Measurements from ENCODE around the gene LIPT1.
"Not testable (repeated sequence)": the region's sequence is repeated elsewhere in the genome, so short reads cannot be mapped to it uniquely, and the experiment has no call there.

The LIPT1 gene

DNA sequence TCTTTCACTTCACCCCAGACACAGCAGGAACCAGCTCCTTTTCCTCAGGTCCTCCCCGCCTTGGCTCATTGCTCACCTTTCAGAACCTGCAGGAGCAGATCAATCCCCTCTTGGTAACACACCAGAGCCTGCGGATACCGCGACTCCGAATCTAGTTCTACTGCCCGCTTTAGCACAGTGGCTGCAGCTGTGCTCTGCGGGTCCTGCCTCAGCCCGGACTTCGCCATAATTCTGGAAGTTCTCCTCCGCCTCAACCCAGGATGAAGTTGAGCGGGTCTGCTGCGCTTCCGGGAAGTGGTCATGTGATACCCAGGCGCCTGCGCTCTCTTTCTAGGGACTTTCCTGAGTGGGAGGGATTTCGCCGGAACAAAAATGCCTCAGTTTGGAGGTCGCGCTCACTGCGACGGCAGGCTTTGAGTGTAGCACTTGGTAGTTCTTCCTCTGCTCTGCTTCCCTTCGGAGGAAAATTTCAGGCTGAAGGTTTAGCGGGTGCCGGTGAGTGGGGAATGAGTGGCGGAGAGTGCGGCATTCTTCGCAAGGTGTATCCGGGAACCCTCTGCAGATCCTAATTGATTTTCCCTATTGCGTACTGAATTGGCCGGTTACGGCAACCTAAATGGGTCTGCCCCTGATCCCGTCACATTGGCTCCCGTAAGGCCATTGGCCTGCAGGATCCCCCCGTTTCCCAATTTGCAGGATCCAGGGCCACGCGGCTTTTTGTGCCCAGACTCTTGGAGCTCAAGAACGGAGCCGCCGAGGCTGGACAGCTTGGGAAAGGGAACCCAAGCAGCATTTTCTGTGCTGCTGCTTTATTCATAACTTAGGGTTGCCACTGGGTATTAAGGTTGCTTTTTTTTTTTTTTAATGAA, 26.2 kb downstream of the LIPT1 start, which contains the start of the genes MITD1 and MRPL30:
TSS of gene MITD1 (minus strand) at position 304 of the 869 bp plus-strand sequence. CDS start at position 227, 77 bp downstream.
TSS of gene MRPL30 (plus strand) at position 430 of the 869 bp plus-strand sequence. CDS start 5,020 bp downstream, outside the sequence.
- no peak for FAIRE-seq

DNA sequence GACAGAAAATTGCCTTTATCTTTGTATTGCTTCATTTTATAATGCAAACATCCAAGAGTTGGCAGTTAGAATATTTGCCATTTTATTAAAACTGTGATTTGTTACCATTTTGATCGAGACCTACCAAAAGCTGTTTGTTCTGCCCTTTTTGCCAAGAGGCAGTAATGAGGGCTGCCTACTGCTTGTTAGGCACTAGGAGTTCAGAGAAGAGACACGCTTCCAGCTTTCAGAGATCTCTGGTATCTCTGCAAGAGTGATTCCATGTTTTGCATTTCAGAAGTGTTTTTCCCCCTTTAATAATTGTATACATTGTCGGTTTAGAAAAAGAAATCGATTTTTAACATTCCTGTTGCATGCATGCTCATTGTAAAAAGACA, 26.8 kb downstream of the LIPT1 start:
- no peak for FAIRE-seq

DNA sequence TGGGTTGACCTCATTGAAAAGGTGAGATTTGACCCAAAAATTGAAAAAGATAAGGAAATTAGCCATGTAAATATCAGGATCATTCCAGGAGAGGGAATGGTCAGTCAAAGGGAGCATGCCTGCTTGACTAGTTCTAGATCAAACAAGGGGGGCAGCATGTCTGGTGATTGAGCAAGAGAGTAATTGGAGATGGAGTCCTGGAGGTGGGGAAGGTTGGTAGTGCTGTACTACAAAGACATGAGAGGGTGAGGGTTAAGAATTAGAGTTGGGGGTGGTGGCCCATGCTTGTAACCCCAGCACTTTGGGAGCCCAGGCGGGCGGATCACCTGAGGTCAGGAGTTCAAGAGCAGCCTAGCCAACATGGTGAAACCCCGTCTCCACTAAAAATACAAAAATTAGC, 28.3 kb downstream of the LIPT1 start:
- no peak for FAIRE-seq

DNA sequence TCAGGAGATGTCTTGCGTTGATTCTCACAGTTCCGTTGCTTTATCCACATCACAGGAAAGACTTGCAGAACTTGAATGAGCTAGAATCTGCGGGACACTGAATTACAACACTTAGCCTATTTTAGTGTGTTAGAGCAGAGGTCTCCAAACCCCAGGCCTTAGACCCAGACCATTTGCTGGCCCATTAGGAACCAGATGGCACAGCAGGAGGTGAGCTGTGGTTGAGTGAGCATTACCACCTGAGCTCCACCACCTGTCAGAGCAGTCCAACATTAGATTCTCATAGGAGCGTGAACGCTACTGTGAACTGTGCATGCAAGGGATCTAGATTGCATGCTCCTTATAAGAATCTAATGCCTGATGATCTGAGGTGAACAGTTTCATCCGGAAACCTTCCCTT, 30.0 kb downstream of the LIPT1 start:
- FAIRE-seq: no peak

DNA sequence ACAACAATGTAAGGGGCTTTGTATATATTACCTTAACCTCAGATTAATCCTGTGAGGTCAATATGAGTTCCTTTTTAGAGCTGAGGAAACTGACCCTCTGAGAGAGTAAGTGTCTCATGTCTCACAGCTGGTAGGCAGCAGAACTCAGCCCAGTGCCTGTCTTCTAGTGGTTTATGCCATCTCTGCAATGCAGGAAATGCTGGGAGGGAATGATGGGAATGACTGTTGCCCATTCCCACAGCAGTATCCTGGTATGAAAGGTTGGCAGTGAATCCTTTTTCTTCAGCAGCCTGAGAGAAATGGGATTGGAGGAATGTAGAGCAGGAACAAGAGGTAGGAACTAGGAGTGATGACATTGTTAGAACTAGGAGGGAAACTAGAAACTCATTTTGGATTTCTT, 32.2 kb downstream of the LIPT1 start:
- no peak for FAIRE-seq

DNA sequence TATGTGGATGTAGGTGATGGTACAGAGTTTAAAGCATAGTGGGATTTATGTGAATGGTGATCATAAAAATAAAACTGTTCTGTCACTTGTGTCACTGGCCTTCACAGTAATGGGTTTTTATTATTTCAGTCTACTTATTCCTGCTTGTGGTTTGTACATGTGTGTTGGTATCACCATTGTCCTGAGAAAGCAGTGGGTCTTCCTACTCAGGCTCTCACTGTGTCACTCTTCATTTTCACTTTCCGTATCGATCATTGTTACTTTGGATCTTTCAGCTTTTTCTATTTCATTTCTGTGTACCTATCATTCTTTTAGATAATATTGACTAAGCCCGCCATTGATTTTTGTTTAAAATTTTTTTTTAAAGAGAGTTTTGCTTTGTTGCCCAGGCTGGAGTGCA, 33.6 kb downstream of the LIPT1 start:
- FAIRE-seq: no peak

DNA sequence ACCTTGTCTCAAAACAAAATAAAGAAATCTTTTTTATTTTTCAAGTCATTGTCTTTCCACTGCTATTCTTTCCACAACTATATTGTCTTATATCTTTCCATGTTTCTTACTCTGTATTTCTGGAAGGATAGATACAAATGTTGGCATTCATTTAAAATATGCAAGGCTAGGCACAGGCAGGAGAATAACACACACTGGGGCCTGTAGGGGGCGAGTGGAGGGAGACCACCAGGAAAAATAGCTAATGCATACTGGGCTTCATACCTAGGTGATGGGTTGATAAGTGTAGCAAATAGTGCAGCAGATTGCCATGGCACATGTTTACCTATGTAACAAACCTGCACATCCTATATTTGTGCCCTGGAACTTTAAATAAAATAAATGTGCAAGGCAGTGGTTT, 35.8 kb downstream of the LIPT1 start:
- no peak for FAIRE-seq

DNA sequence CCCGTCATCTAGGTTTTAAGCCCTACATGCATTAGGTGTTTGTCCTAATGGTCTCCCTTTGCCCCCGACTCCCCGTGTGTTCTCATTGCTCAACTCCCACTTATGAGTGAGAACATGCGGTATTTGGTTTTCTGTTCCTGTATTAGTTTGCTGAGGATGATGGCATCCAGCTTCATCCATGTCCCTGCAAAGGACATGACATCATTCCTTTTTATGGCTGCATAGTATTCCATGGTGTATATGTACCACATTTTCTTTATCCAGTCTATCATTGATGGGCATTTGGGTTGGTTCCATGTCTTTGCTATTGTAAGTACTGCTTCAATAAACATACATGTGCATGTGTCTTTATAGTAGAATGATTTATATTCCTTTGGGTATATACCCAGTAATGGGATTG, 37.6 kb downstream of the LIPT1 start:
- not testable (repeated sequence) for FAIRE-seq

DNA sequence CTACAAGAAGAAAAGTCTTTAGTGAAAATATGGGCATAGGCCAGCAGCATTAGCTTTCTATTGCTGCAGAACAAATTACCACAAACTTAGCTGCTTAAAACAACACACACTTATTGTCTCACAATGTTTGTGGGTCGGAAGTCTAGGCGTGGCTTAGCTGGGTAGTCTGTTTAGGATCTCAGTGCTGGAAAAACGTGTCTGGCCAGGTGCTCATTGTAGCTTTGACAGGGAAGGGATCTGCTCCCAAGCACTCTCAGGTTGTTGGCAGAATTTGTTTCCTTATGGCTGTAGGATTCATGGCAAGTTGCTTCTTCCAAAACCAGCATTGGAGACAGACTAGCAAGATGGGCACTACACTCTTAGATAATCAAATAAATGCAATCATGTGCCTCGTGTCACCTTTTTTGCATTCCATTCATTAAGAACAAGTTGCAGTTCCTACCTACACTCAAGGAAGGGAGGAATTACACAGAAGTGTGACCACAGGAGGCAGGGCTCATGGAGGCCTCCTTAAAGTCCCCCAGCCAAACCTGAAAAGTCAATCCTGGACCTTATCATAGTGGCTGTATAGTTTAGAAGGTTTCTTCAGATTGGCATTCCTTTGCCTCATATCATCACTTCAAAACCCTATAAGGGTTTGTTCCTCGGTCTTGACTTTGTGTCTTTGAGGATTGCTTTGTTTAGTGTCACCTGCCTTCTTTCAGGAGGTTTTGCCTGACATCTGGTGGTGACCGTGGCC, 43.5 kb downstream of the LIPT1 start:
- FAIRE-seq: no peak

DNA sequence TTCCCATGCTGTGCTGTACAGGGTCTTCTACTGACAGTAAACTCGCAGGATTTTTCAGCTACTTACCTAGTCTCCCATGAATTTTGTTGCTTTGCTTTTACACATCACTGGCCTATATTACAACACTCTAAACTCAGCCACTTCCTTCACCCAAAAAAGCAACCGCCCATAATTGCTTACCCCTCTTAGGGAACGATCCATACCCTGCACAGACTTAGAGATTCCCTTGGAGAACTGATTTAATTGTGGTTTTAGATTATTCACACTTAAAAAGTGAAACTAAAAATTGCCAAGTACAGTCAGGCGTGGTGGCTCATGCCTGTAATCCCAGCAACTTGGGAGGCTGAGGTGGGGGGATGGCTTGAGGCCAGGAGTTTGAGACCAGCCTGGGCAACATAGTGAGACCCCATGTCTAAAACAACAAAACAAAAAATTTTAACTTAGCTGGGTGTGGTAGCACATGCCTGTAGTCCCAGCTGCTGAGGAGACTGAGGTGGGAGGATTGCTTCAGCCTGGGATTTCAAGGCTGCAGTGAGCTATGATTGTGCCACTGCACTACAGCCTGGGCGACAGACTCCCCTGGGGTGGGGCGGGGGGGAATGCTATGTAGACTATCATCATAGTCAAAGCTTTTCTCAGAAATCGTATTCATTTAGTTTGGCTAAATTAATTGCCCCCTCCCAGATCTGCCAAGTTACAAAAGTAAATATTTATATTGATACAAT, 45.5 kb downstream of the LIPT1 start:
- FAIRE-seq: no peak

DNA sequence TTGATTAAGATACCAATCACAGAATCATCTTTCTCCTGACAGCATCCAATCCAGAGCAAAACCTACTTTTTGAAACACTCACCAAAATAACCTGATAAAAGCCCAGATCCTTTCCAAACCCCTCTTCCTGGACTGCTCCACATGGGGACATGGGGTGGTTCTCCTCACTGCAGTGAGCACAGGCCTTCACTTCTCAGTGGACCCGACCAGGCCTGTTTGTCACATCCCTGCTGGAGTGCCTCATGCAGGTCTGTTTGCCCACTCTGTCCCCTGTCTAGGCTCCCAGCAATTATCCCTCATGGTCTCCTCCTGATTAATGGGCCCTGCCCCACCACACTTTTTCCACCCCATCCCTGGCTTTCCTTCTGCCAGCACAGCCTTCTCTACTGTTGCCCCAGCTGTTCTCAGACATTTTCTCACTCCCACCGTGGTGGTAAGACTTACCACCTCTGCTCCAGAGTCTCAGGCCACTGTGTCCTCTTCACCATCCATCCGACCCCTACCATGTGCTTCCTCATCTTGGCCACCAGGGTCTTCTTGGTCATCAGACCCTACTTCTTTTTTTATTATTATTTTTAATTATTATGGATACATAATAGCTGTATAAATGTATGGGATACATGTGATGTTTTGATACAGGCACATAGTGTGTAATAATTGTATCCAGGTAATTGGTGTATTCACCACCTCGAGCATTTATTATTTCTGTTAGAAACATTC, 47.4 kb downstream of the LIPT1 start:
- FAIRE-seq: no peak

DNA sequence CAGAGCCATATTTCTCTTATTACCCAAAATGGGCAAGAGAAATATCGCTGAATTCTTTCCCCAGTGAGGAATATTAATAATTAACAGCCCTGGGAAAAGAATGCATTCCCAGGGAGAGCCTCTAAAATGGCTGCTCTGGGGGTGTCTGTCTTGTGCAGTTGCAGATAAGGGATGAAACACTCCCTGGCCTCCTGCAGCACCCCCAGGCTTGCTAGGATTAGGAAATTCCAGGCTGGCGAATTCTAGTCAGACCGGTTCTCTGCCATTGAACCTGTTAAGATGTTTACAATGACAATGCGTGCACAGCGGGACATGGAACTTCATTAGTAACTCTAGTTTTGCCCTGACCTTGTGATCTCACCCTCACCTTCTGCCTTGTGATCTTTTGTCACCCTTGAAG, 50.7 kb downstream of the LIPT1 start:
- no peak for FAIRE-seq

All from A204.1 (cell line).